Neural cell (in vitro differentiated cells): ENCODE results near the gene PTPRT. TPM values are rescaled to one million over a fixed set of nuclear protein-coding genes. Genes with fewer than 3 reads are reported as not detected.

Experiments
- H2AFZ ChIP-seq: fragments of 200-600, 300-800 bp; sonication (generic), shearing (Covaris generic); 2 replicates; pipeline ENCODE4 v1.6.0; 2014; ENCODE audit warnings: low read depth, mild to moderate bottlenecking, antibody characterized with exemption, low read length, moderate library complexity
- H3F3A ChIP-seq: fragments of 200-600 bp; shearing (Covaris generic); 2 replicates; pipeline ENCODE4 v1.6.1; 2016; ENCODE audit warnings: mild to moderate bottlenecking, moderate library complexity, mixed read lengths, antibody characterized with exemption, low read length; ENCODE audit not compliant: insufficient read depth, poor library complexity, severe bottlenecking
- H3K27ac ChIP-seq: fragments of 200-600, 300-800 bp; sonication (generic), shearing (Covaris generic); 2 replicates; pipeline ENCODE4 v1.5.1; 2014; ENCODE audit warnings: mild to moderate bottlenecking, low read length, moderate library complexity
- H3K27me3 ChIP-seq: fragments of 300-800, 200-600 bp; sonication (generic), shearing (Covaris generic); 2 replicates; pipeline ENCODE4 v1.6.0; 2014; ENCODE audit warnings: mild to moderate bottlenecking, low read depth, low read length, moderate library complexity; ENCODE audit not compliant: insufficient read depth
- H3K36me3 ChIP-seq: fragments of 300-800, 200-600 bp; sonication (generic), shearing (Covaris generic); 2 replicates; pipeline ENCODE4 v1.5.1; 2014; ENCODE audit warnings: mild to moderate bottlenecking, antibody characterized with exemption, low read length, moderate library complexity; ENCODE audit not compliant: insufficient read depth
- H3K4me2 ChIP-seq: fragments of 300-800, 200-600 bp; sonication (generic), shearing (Covaris generic); 2 replicates; pipeline ENCODE4 v1.6.0; 2014; ENCODE audit warnings: mild to moderate bottlenecking, low read length
- H3K4me3 ChIP-seq: fragments of 300-800, 200-600 bp; sonication (generic), shearing (Covaris generic); 2 replicates; pipeline ENCODE4 v1.5.1; 2014; ENCODE audit warnings: mild to moderate bottlenecking, low read length, moderate library complexity
- H3K79me2 ChIP-seq: fragments of 200-600 bp; shearing (Covaris generic); replicated peaks from 2 replicates; pipeline ENCODE4 v1.6.0; 2014; ENCODE audit warnings: mild to moderate bottlenecking, low read length, moderate library complexity; ENCODE audit not compliant: insufficient read depth
- H3K9ac ChIP-seq: fragments of 300-800, 200-600 bp; sonication (generic), shearing (Covaris generic); 2 replicates; pipeline ENCODE4 v1.6.1; 2016; ENCODE audit warnings: mild to moderate bottlenecking, low read length, mixed read lengths
- H3K9me2 ChIP-seq: fragments of 200-600 bp; shearing (Covaris generic); 2 replicates; pipeline ENCODE4 v1.6.1; 2016; ENCODE audit warnings: mild to moderate bottlenecking, low read length, mixed read lengths; ENCODE audit not compliant: insufficient read depth
- H3K9me3 ChIP-seq: fragments of 200-600, 300-800 bp; sonication (generic), shearing (Covaris generic); 2 replicates; pipeline ENCODE4 v1.6.1; 2016; ENCODE audit warnings: mild to moderate bottlenecking, mixed run types, low read length, moderate library complexity, mixed read lengths
- H4K20me1 ChIP-seq: fragments of 200-600 bp; shearing (Covaris generic); 2 replicates; pipeline ENCODE4 v1.6.1; 2016; ENCODE audit warnings: mild to moderate bottlenecking, mixed run types; ENCODE audit not compliant: insufficient read depth
- EP300 ChIP-seq: fragments of 450-650 bp; conservative IDR thresholded peaks from 2 replicates; pipeline ENCODE4 v1.6.1; 2014; ENCODE audit warnings: antibody characterized with exemption, mild to moderate bottlenecking, moderate library complexity; ENCODE audit not compliant: poor library complexity, severe bottlenecking
- EZH2 ChIP-seq: fragments of 200-600, 300-800 bp; shearing (Covaris generic), sonication (generic); IDR thresholded peaks from 2 replicates; pipeline ENCODE4 v1.6.1; 2014; ENCODE audit warnings: antibody characterized with exemption, low read length, borderline replicate concordance, mild to moderate bottlenecking; ENCODE audit not compliant: insufficient read depth, poor library complexity, severe bottlenecking
- MXI1 ChIP-seq: fragments of 450-650 bp; conservative IDR thresholded peaks from 2 replicates; pipeline ENCODE4 v1.6.1; 2014; ENCODE audit warnings: antibody characterized with exemption, mild to moderate bottlenecking; ENCODE audit not compliant: poor library complexity, severe bottlenecking
- POLR2AphosphoS5 ChIP-seq: IDR thresholded peaks from 2 replicates; pipeline ENCODE4 v1.6.1; 2012
- RAD21 ChIP-seq: fragments of 450-650 bp; conservative IDR thresholded peaks from 2 replicates; pipeline ENCODE4 v1.6.1; 2014; ENCODE audit warnings: antibody characterized with exemption, mild to moderate bottlenecking, moderate library complexity
- SMC3 ChIP-seq: fragments of 450-650 bp; conservative IDR thresholded peaks from 2 replicates; pipeline ENCODE4 v1.6.1; 2014; ENCODE audit warnings: antibody characterized with exemption, mild to moderate bottlenecking, moderate library complexity; ENCODE audit not compliant: poor library complexity
- TAF1 ChIP-seq: IDR thresholded peaks from 2 replicates; pipeline ENCODE4 v1.6.1; 2012; ENCODE audit warnings: low read depth
- polyA plus RNA-seq: library from polyadenylated mRNA; depleted of rRNA; stranded (reverse); fragments of >200 nt; gene quantifications from 2 replicates; pipeline ENCODE4 v1.2.3, GENCODE V29; 2014
- TF ChIP-seq, protein P1 (sequence below): IDR thresholded peaks from 2 replicates; pipeline ENCODE4 v1.6.1; 2012; ENCODE audit warnings: borderline replicate concordance
- TF ChIP-seq, protein P2 (sequence below): fragments of 450-650 bp; IDR thresholded peaks from 2 replicates; pipeline ENCODE4 v1.5.1; 2014; ENCODE audit warnings: antibody characterized with exemption, mild to moderate bottlenecking, moderate library complexity; ENCODE audit not compliant: poor library complexity, severe bottlenecking

The PTPRT gene
- polyA plus RNA-seq, 1 donor from 2014 or later = 9.2 TPM

- Histone ChIP-seq H3K27ac (no peak overlapping the region), H3K79me2 (no peaks in the 10 kb centered on the region), H3K4me3 (no peak overlapping the region), H4K20me1 (no peaks in the 10 kb centered on the region), H3K36me3 (no peaks in the 10 kb centered on the region), H3K4me2 (no peak overlapping the region), H3F3A (no peaks in the 10 kb centered on the region), H2AFZ (no peak overlapping the region), H3K9ac (no peak overlapping the region), H3K27me3 (no peaks in the 10 kb centered on the region), H3K9me2 (no peaks in the 10 kb centered on the region), H3K9me3 (no peaks in the 10 kb centered on the region)
- TF ChIP-seq, protein P1, sequence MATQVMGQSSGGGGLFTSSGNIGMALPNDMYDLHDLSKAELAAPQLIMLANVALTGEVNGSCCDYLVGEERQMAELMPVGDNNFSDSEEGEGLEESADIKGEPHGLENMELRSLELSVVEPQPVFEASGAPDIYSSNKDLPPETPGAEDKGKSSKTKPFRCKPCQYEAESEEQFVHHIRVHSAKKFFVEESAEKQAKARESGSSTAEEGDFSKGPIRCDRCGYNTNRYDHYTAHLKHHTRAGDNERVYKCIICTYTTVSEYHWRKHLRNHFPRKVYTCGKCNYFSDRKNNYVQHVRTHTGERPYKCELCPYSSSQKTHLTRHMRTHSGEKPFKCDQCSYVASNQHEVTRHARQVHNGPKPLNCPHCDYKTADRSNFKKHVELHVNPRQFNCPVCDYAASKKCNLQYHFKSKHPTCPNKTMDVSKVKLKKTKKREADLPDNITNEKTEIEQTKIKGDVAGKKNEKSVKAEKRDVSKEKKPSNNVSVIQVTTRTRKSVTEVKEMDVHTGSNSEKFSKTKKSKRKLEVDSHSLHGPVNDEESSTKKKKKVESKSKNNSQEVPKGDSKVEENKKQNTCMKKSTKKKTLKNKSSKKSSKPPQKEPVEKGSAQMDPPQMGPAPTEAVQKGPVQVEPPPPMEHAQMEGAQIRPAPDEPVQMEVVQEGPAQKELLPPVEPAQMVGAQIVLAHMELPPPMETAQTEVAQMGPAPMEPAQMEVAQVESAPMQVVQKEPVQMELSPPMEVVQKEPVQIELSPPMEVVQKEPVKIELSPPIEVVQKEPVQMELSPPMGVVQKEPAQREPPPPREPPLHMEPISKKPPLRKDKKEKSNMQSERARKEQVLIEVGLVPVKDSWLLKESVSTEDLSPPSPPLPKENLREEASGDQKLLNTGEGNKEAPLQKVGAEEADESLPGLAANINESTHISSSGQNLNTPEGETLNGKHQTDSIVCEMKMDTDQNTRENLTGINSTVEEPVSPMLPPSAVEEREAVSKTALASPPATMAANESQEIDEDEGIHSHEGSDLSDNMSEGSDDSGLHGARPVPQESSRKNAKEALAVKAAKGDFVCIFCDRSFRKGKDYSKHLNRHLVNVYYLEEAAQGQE = no peak
- TF ChIP-seq SMC3 (no peak), POLR2AphosphoS5 (no peak), RAD21 (no peak)
These were observed 787.3 kb downstream of the PTPRT start for GRCh38 chr20:42402455-42402854.

DNA sequence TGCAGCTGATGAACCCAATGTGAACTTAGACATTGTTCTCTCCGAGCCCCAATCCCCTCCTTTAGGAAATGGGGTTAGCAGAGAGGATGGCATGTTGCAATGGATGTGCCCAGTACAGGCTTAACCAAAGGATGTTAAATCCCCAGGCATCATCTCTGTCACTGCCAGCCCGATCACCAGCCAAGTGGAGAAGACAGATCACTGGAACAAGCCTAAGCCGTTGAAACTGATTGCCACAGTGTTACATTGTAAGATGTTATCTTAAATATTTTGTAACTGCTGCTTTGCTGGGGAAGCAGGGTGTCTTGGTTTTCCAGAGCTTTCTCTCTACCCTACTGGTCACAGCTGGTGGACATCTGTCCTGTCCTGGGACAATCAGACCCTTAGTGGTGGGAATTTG, 788.1 kb downstream of the PTPRT start:
- H4K20me1 ChIP-seq = no peaks in the 10 kb centered on the region
- H3K79me2 ChIP-seq = no peaks in the 10 kb centered on the region
- H3K9ac ChIP-seq = no peak overlapping the region
- no peak overlapping the region for H3K4me3 ChIP-seq
- no peak overlapping the region for H3K4me2 ChIP-seq
- no peaks in the 10 kb centered on the region for H3K9me2 ChIP-seq
- no peaks in the 10 kb centered on the region for H3K9me3 ChIP-seq
- no peak for TF ChIP-seq POLR2AphosphoS5
- TF ChIP-seq SMC3 = no peak
- no peak for TF ChIP-seq RAD21
- no peak for TF ChIP-seq EP300
- no peaks in the 10 kb centered on the region for H3K36me3 ChIP-seq
- no peak overlapping the region for H3K27ac ChIP-seq
- no peaks in the 10 kb centered on the region for H3K27me3 ChIP-seq
- H3F3A ChIP-seq = no peaks in the 10 kb centered on the region
- H2AFZ ChIP-seq = no peak overlapping the region

- Histone ChIP-seq H4K20me1 (no peaks in the 10 kb centered on the region), H2AFZ (no peak overlapping the region), H3K27me3 (no peaks in the 10 kb centered on the region), H3K27ac (no peak overlapping the region), H3K4me2 (no peak overlapping the region), H3K9ac (no peak overlapping the region), H3K36me3 (no peaks in the 10 kb centered on the region), H3K9me2 (no peaks in the 10 kb centered on the region), H3F3A (no peaks in the 10 kb centered on the region), H3K9me3 (no peaks in the 10 kb centered on the region), H3K4me3 (no peak overlapping the region), H3K79me2 (no peaks in the 10 kb centered on the region)
- TF ChIP-seq RAD21 (no peak), POLR2AphosphoS5 (no peak), EZH2 (no peak), TAF1 (no peak), MXI1 (no peak), EP300 (no peak), SMC3 (no peak)
- TF ChIP-seq, protein P1 = no peak
- TF ChIP-seq, protein P2, sequence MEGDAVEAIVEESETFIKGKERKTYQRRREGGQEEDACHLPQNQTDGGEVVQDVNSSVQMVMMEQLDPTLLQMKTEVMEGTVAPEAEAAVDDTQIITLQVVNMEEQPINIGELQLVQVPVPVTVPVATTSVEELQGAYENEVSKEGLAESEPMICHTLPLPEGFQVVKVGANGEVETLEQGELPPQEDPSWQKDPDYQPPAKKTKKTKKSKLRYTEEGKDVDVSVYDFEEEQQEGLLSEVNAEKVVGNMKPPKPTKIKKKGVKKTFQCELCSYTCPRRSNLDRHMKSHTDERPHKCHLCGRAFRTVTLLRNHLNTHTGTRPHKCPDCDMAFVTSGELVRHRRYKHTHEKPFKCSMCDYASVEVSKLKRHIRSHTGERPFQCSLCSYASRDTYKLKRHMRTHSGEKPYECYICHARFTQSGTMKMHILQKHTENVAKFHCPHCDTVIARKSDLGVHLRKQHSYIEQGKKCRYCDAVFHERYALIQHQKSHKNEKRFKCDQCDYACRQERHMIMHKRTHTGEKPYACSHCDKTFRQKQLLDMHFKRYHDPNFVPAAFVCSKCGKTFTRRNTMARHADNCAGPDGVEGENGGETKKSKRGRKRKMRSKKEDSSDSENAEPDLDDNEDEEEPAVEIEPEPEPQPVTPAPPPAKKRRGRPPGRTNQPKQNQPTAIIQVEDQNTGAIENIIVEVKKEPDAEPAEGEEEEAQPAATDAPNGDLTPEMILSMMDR = no peak
These were observed 789.9 kb downstream of the PTPRT start for GRCh38 chr20:42399802-42400201.
